Osteocyte (in vitro differentiated cells): ENCODE measurements around the gene SIGLEC7. TPM values are rescaled to one million over a fixed set of nuclear protein-coding genes. Genes with fewer than 3 reads are reported as not detected.
A peak's percentile ranks its signal among the peaks of the same experiment; 100 is the strongest.

Experiments
- DNase-seq: peaks from one replicate; pipeline ENCODE4 v3.0.0; 2021; ENCODE audit warnings: mixed read lengths; ENCODE audit not compliant: unreplicated experiment; ENCODE audit errors: extremely low spot score
- H3K27ac Mint-ChIP-seq: one replicate; pipeline ENCODE4 v1.8.0; 2021; ENCODE audit warnings: mild to moderate bottlenecking, mixed read lengths; ENCODE audit not compliant: unreplicated experiment
- H3K27me3 Mint-ChIP-seq: one replicate; pipeline ENCODE4 v1.8.0; 2021; ENCODE audit warnings: mixed read lengths; ENCODE audit not compliant: unreplicated experiment
- H3K36me3 Mint-ChIP-seq: one replicate; pipeline ENCODE4 v1.8.0; 2021; ENCODE audit warnings: mixed read lengths; ENCODE audit not compliant: unreplicated experiment
- H3K4me1 Mint-ChIP-seq: one replicate; pipeline ENCODE4 v1.8.0; 2021; ENCODE audit warnings: mixed read lengths; ENCODE audit not compliant: unreplicated experiment
- H3K4me3 Mint-ChIP-seq: one replicate; pipeline ENCODE4 v1.8.0; 2021; ENCODE audit warnings: mild to moderate bottlenecking, moderate library complexity, mixed read lengths; ENCODE audit not compliant: unreplicated experiment
- H3K9me3 Mint-ChIP-seq: one replicate; pipeline ENCODE4 v1.8.0; 2021; ENCODE audit warnings: mixed read lengths; ENCODE audit not compliant: unreplicated experiment
- CTCF ChIP-seq: fragments of 200-600 bp; sonication (generic); IDR thresholded peaks from 2 replicates; pipeline ENCODE4 v1.5.0; 2021; ENCODE audit warnings: antibody characterized with exemption, mild to moderate bottlenecking, moderate library complexity
- total RNA-seq: library from RNA; stranded (reverse); gene quantifications from 2 replicates; pipeline ENCODE4 v1.2.1, GENCODE V29; 2021

SIGLEC7 gene
- total RNA-seq, 1 donor from 2014 or later, result not detected

- H3K27me3 Mint-ChIP-seq, result no peaks in the 10 kb centered on the region
- no peak overlapping the region for H3K4me3 Mint-ChIP-seq
- peaks cover 3% of the 10 kb centered on the region for H3K4me1 Mint-ChIP-seq
- H3K36me3 Mint-ChIP-seq, result peaks cover 9% of the 10 kb centered on the region
- no peaks in the 10 kb centered on the region for H3K9me3 Mint-ChIP-seq
- H3K27ac Mint-ChIP-seq, result no peak overlapping the region
- TF ChIP-seq CTCF, result peak; percentile 52
- no peak for DNase-seq
Observed at GRCh38 chr19:51097166-51097738, 44.8 kb upstream of the SIGLEC7 start.

- no peaks in the 10 kb centered on the region for H3K9me3 Mint-ChIP-seq
- H3K4me1 Mint-ChIP-seq, result peaks cover 3% of the 10 kb centered on the region
- H3K27me3 Mint-ChIP-seq, result no peaks in the 10 kb centered on the region
- peaks cover 13% of the 10 kb centered on the region for H3K36me3 Mint-ChIP-seq
- no peak for DNase-seq
- no peak overlapping the region for H3K4me3 Mint-ChIP-seq
- no peak overlapping the region for H3K27ac Mint-ChIP-seq
- TF ChIP-seq CTCF, result no peak
Observed at GRCh38 chr19:51097796-51098195, 44.3 kb upstream of the SIGLEC7 start.

GRCh38 chr19:51098365-51099046, 43.6 kb upstream of the SIGLEC7 start:
- Mint-ChIP-seq H3K4me3 (no peak overlapping the region), H3K9me3 (no peaks in the 10 kb centered on the region), H3K27ac (no peak overlapping the region), H3K36me3 (peaks cover 16% of the 10 kb centered on the region), H3K4me1 (peaks cover 3% of the 10 kb centered on the region), H3K27me3 (no peaks in the 10 kb centered on the region)
- no peak for TF ChIP-seq CTCF
- no peak for DNase-seq

GRCh38 chr19:51099047-51099382, 43.1 kb upstream of the SIGLEC7 start:
- no peak for TF ChIP-seq CTCF
- Mint-ChIP-seq H3K27ac (no peak overlapping the region), H3K27me3 (no peaks in the 10 kb centered on the region), H3K4me3 (no peak overlapping the region), H3K4me1 (peaks cover 3% of the 10 kb centered on the region), H3K36me3 (peaks cover 16% of the 10 kb centered on the region), H3K9me3 (no peaks in the 10 kb centered on the region)
- no peak for DNase-seq

GRCh38 chr19:51100601-51101000, 41.5 kb upstream of the SIGLEC7 start:
- H3K27me3 Mint-ChIP-seq, result no peaks in the 10 kb centered on the region
- no peak for DNase-seq
- H3K27ac Mint-ChIP-seq, result no peak overlapping the region
- no peak overlapping the region for H3K4me3 Mint-ChIP-seq
- H3K4me1 Mint-ChIP-seq, result peaks cover 3% of the 10 kb centered on the region
- peaks cover 16% of the 10 kb centered on the region for H3K36me3 Mint-ChIP-seq
- no peaks in the 10 kb centered on the region for H3K9me3 Mint-ChIP-seq
- TF ChIP-seq CTCF, result no peak
